ENCODE results near the gene NCK2.

The NCK2 gene

GRCh38 chr2:105929516-105929915, 184.8 kb downstream of the NCK2 start:
- peaks cover 8% of the 10 kb centered on the region for H3K4me1 ChIP-seq (ENCODE audit: insufficient read depth, low read length)
- H3K9ac ChIP-seq (ENCODE audit: low read length): no peak overlapping the region
- H3K27me3 ChIP-seq (ENCODE audit: control insufficient read depth in 1 of 2, insufficient read depth in 2 of 2, low read length in 2 of 2): no peaks in the 10 kb centered on the region
- H3K27ac ChIP-seq (ENCODE audit: low read depth, low read length): no peak overlapping the region
- no peaks in the 10 kb centered on the region for H3K36me3 ChIP-seq (ENCODE audit: insufficient read depth, low read length)
- H3K9me3 ChIP-seq (ENCODE audit: low read length): no peaks in the 10 kb centered on the region
- no peak overlapping the region for H3K4me3 ChIP-seq (ENCODE audit: low read depth in 1 of 2, low read length in 2 of 2)

DNA sequence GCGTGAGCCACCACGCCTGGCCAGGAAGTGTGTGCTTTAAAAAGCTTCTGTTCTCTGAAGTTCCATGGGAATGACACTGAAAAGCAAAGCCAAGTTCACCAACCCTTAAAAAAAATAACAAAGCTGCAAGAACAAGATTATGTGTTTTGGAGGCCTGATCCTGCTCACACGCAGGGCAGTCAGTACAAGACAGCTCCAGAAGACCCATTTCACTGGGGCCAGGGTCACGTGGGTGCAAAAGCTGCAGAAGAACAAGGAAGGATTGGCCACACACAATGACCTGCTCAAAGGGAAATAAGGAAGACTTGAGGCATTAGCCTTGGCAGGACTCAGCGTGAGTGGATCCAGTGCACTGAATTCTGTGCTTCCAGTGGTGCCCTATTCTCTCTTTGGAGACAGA, 187.9 kb downstream of the NCK2 start:
- no peak overlapping the region for H3K27ac ChIP-seq (ENCODE audit: low read depth, low read length)

GRCh38 chr2:105933906-105934305, 189.2 kb downstream of the NCK2 start:
- H3K4me3 ChIP-seq (ENCODE audit: low read depth in 1 of 2, low read length in 2 of 2): no peak overlapping the region
- no peaks in the 10 kb centered on the region for H3K27me3 ChIP-seq (ENCODE audit: control insufficient read depth in 1 of 2, insufficient read depth in 2 of 2, low read length in 2 of 2)
- no peaks in the 10 kb centered on the region for H3K9me3 ChIP-seq (ENCODE audit: low read length)
- H3K9ac ChIP-seq (ENCODE audit: low read length): no peak overlapping the region
- H3K4me1 ChIP-seq (ENCODE audit: insufficient read depth, low read length): peaks cover 16% of the 10 kb centered on the region
- H3K27ac ChIP-seq (ENCODE audit: low read depth, low read length): no peak overlapping the region
- no peaks in the 10 kb centered on the region for H3K36me3 ChIP-seq (ENCODE audit: insufficient read depth, low read length)

More for the DNA sequence above, 187.9 kb downstream of the NCK2 start:
- H3K4me3 ChIP-seq (ENCODE audit: low read depth in 1 of 2, low read length in 2 of 2): no peak overlapping the region
- no peak overlapping the region for H3K9ac ChIP-seq (ENCODE audit: low read length)
- H3K4me1 ChIP-seq (ENCODE audit: insufficient read depth, low read length): peaks cover 16% of the 10 kb centered on the region
- H3K36me3 ChIP-seq (ENCODE audit: insufficient read depth, low read length): no peaks in the 10 kb centered on the region
- no peaks in the 10 kb centered on the region for H3K27me3 ChIP-seq (ENCODE audit: control insufficient read depth in 1 of 2, insufficient read depth in 2 of 2, low read length in 2 of 2)
- no peaks in the 10 kb centered on the region for H3K9me3 ChIP-seq (ENCODE audit: low read length)

DNA sequence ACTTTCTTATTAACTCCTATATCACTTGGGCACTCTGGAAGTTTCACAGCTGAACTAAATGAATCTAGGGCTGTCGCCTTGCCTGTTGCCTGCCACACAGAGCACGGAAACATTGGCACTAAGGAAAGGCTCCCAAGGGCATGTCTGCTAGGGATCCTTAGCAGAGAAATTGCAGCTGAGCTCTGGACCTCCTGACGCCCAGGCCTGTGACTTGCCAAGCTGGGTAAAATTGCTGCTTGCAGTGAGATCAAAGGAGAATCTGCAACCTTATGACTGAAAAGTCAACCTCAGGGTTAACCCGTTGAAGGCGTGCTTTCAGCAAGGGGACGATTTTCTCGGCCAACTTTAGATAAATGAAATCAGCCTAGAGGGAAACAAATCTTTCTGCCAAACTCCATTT, 189.8 kb downstream of the NCK2 start:
- Histone ChIP-seq H3K27ac (ENCODE audit: low read depth, low read length) (no peak overlapping the region), H3K27me3 (ENCODE audit: control insufficient read depth in 1 of 2, insufficient read depth in 2 of 2, low read length in 2 of 2) (no peaks in the 10 kb centered on the region), H3K36me3 (ENCODE audit: insufficient read depth, low read length) (no peaks in the 10 kb centered on the region), H3K4me3 (ENCODE audit: low read depth in 1 of 2, low read length in 2 of 2) (no peak overlapping the region), H3K9ac (ENCODE audit: low read length) (no peak overlapping the region), H3K4me1 (ENCODE audit: insufficient read depth, low read length) (peaks cover 16% of the 10 kb centered on the region), H3K9me3 (ENCODE audit: low read length) (no peaks in the 10 kb centered on the region)

DNA sequence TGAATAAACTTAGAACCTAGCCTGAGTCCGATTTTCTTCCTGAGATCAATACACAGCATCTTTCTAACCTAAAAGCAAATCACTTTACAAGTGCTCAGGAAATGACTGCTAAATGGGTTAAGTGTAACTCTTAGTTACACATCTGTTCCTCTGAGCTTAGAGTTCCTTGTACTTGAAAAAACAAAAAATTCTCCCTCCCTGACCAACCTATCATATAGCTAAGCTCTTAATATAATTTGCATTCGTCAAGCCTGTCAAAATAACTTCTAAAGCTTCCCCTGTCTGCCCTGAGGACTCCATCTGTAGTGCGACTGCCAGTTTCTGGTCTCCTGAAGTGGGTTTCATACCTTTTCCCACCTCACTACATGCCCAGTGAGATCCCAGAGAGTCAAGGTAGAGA, 190.4 kb downstream of the NCK2 start:
- Histone ChIP-seq H3K36me3 (ENCODE audit: insufficient read depth, low read length) (no peaks in the 10 kb centered on the region), H3K4me3 (ENCODE audit: low read depth in 1 of 2, low read length in 2 of 2) (no peak overlapping the region), H3K9me3 (ENCODE audit: low read length) (no peaks in the 10 kb centered on the region), H3K4me1 (ENCODE audit: insufficient read depth, low read length) (peaks cover 16% of the 10 kb centered on the region), H3K27ac (ENCODE audit: low read depth, low read length) (no peak overlapping the region), H3K27me3 (ENCODE audit: control insufficient read depth in 1 of 2, insufficient read depth in 2 of 2, low read length in 2 of 2) (no peaks in the 10 kb centered on the region), H3K9ac (ENCODE audit: low read length) (no peak overlapping the region)

- Histone ChIP-seq H3K9me3 (ENCODE audit: low read length) (no peaks in the 10 kb centered on the region), H3K4me1 (ENCODE audit: insufficient read depth, low read length) (peaks cover 16% of the 10 kb centered on the region), H3K27me3 (ENCODE audit: control insufficient read depth in 1 of 2, insufficient read depth in 2 of 2, low read length in 2 of 2) (no peaks in the 10 kb centered on the region), H3K4me3 (ENCODE audit: low read depth in 1 of 2, low read length in 2 of 2) (no peak overlapping the region), H3K27ac (ENCODE audit: low read depth, low read length) (no peak overlapping the region), H3K9ac (ENCODE audit: low read length) (no peak overlapping the region), H3K36me3 (ENCODE audit: insufficient read depth, low read length) (no peaks in the 10 kb centered on the region)
Observed at GRCh38 chr2:105936954-105937353, 192.2 kb downstream of the NCK2 start.

- Histone ChIP-seq H3K9ac (ENCODE audit: low read length) (no peak overlapping the region), H3K27ac (ENCODE audit: low read depth, low read length) (no peak overlapping the region), H3K9me3 (ENCODE audit: low read length) (no peaks in the 10 kb centered on the region), H3K27me3 (ENCODE audit: control insufficient read depth in 1 of 2, insufficient read depth in 2 of 2, low read length in 2 of 2) (no peaks in the 10 kb centered on the region), H3K4me3 (ENCODE audit: low read depth in 1 of 2, low read length in 2 of 2) (no peak overlapping the region), H3K4me1 (ENCODE audit: insufficient read depth, low read length) (peaks cover 16% of the 10 kb centered on the region), H3K36me3 (ENCODE audit: insufficient read depth, low read length) (no peaks in the 10 kb centered on the region)
Observed at GRCh38 chr2:105937498-105938097, 192.9 kb downstream of the NCK2 start.

Measured in muscle layer of colon (tissue), 2 donors.